WI38 (cell line): ENCODE data around the gene SEZ6.

Experiments
- H3K4me3 ChIP-seq: 2 replicates; pipeline ENCODE4 v1.5.1; 2011; ENCODE audit warnings: low read depth, mild to moderate bottlenecking, control low read depth, low read length
- CTCF ChIP-seq: IDR thresholded peaks from 2 replicates; pipeline ENCODE4 v1.5.1; 2012; ENCODE audit warnings: low read depth, mild to moderate bottlenecking, control low read depth, low read length

SEZ6 gene

GRCh38 chr17:29048440-29049368, 42.9 kb upstream of the SEZ6 start:
- H3K4me3 ChIP-seq, result no peak overlapping the region
- TF ChIP-seq CTCF, result no peak

DNA sequence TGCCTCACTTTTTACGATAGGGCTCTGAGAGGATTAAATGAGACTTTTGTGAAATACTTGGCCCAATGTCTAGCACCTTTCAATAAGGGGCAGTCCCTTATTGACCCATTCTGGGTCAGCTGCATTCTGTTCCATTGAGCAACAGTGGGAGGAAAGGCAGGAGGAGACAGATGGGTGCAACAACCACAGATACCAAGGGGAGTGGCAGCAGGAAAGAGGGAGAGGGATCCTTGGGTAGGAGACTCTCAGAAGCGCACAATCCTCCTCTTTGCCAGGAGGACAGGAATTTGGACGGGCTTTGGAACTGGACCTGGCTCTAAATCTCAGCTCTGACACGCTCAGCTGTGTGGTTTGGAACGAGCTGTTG, 40.6 kb upstream of the SEZ6 start:
- no peak overlapping the region for H3K4me3 ChIP-seq
- no peak for TF ChIP-seq CTCF

DNA sequence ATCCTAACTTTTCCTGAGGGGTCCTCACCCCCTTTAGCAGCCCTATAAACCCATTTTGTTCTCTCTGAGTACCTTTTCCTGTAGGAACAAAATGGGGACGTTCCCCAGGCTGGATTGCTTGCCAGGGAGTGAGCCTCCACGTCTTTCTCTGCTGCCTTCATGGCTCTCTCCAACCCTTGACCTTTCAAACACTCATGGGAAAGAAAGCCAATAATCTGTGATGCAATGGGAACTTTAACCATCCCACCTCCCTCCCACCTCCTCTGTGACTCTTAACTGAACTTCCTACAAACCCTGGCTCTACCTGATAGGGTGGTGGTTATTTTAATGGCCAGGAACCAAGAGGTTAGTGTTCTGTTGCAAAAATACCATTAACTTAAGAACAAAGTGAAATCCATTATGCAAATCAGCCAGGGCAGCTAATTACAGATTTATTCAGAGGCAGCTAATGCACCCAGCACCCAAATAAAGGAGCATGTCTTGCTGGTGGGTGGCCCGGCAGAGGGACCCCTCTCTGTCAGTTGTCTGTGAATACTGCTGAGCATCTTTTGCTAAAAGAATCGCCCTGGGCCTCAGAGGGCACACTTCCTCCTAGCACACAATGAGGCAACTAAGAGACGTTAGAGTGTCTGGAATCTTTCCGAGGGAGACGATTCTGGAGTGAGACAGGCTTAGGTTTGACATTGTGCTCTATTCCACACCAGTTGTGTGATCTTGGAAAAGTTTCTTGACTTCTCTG, 40.1 kb upstream of the SEZ6 start:
- no peak overlapping the region for H3K4me3 ChIP-seq
- TF ChIP-seq CTCF, result no peak

- no peak overlapping the region for H3K4me3 ChIP-seq
- TF ChIP-seq CTCF, result no peak
Observed at GRCh38 chr17:29045026-29045425, 39.2 kb upstream of the SEZ6 start.

DNA sequence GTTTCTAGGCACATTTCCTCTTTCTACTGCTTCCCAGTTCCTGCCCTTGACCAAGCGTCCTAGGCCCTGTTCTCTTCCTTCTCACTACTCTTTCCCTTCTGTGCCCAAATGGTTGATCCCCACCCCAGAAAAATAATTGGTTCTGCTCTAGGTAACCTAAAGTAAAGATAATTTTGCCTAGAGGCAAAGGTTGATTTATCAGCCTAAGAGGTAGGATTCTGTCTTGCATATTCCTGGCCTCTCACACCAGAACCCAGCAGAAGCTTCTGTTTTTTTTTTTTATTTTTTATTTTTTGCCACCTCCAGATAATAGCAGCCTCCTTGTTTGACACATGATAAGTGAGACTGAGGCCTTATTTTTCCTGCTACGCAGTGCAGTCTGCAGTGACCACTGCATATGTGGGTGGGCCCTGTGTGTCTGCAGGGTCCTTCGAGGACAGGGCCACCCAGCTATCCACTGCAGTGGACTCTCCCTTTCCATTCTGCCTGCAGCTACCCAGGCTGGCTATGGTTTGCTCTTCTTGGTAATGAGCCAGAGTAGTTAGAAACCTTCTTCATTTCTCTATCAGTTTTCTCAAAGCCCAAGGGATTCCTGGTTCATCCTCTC, 37.8 kb upstream of the SEZ6 start:
- no peak overlapping the region for H3K4me3 ChIP-seq
- TF ChIP-seq CTCF, result no peak

- no peak for TF ChIP-seq CTCF
- H3K4me3 ChIP-seq, result no peak within 1 kb of the TSS
Observed at GRCh38 chr17:29042679-29043538, 37.1 kb upstream of the SEZ6 start, which contains the start of gene PIPOX. Gene PIPOX, plus strand, starts transcription at chr17:29043141. Its CDS starts 85 bp downstream, at chr17:29043226.
